AG10803 (cell line): ENCODE data around the gene TMEM205.
"Not testable (repeated sequence)": the region's sequence is repeated elsewhere in the genome, so short reads cannot be mapped to it uniquely, and the experiment has no call there.

ENCODE experiments used
- DNase-seq: peaks from one replicate; pipeline ENCODE4 v3.0.0; 2010; ENCODE audit warnings: low read depth
- H3K4me3 ChIP-seq: 2 replicates; pipeline ENCODE4 v1.5.1; 2011; ENCODE audit warnings: mild to moderate bottlenecking, low read length, control low read depth
- TF ChIP-seq, protein P1 (sequence below): conservative IDR thresholded peaks from 2 replicates; pipeline ENCODE4 v1.5.1; 2011; ENCODE audit warnings: mild to moderate bottlenecking, low read length, control low read depth, inconsistent platforms

TMEM205 gene

DNA sequence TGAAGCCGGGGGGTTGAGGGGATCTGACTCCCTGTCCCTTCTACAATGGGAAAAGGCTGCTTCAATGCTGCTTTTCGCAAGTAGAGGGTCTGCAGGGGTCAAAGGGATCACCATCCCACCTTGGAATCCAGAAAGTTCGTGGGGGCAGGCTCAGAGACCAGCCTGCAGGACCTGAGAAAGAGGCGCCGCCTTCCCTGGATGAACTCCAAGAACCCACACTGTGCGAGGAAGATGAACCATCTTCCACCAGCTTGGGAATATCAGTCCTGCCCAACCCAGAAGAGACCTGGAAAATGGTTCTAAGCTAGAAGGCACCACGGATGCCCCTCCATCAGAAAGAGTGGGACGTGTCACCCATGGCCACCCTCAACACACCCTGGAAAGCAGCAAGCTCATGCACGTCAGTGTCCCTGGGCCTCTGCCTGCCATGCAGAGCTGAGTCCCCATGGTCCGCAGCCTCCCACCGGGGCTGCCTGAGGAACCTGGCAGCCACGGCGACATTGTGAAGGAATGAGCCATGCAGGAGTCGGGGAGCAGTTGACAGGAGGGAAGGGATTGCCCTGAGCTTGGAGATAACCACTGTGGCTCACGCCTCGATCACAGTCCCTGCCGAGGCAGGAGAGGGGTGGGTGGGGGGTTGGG is 21.2 kb downstream of the TMEM205 start:
- no peak overlapping the region for H3K4me3 ChIP-seq
- no peak for DNase-seq
- TF ChIP-seq, protein P1, sequence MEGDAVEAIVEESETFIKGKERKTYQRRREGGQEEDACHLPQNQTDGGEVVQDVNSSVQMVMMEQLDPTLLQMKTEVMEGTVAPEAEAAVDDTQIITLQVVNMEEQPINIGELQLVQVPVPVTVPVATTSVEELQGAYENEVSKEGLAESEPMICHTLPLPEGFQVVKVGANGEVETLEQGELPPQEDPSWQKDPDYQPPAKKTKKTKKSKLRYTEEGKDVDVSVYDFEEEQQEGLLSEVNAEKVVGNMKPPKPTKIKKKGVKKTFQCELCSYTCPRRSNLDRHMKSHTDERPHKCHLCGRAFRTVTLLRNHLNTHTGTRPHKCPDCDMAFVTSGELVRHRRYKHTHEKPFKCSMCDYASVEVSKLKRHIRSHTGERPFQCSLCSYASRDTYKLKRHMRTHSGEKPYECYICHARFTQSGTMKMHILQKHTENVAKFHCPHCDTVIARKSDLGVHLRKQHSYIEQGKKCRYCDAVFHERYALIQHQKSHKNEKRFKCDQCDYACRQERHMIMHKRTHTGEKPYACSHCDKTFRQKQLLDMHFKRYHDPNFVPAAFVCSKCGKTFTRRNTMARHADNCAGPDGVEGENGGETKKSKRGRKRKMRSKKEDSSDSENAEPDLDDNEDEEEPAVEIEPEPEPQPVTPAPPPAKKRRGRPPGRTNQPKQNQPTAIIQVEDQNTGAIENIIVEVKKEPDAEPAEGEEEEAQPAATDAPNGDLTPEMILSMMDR, result no peak

DNA sequence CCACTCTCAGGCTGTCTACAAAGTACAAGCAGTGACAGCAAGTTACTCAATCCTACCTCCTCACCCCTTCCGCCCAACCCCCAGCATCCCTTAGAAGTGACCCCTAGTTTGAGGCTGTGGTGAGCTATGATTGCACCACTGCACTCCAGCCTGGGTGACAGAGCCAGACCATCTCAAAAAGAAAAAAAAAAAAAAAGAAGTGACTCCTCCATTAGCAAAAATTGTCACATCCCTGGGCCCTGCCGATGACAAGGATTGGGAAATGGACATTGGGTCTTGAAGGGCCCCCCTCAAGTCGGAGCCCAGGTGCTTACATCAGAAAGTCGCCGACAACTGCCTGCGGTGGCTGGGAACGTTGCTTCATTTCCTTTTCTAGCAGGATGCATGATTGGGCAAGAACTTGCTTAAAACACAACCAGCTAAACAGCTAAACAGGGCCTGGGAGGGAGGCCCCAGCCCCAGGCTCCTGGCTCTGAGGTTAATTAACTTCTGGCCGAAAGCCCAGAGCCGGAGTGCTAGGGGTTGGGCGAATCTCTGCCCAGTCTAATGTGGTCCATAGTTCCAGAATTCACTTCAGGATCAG is 21.9 kb downstream of the TMEM205 start:
- H3K4me3 ChIP-seq, result peak overlapping the region; percentile 18
- TF ChIP-seq, protein P1, result no peak
- peak; percentile 97 for DNase-seq

DNA sequence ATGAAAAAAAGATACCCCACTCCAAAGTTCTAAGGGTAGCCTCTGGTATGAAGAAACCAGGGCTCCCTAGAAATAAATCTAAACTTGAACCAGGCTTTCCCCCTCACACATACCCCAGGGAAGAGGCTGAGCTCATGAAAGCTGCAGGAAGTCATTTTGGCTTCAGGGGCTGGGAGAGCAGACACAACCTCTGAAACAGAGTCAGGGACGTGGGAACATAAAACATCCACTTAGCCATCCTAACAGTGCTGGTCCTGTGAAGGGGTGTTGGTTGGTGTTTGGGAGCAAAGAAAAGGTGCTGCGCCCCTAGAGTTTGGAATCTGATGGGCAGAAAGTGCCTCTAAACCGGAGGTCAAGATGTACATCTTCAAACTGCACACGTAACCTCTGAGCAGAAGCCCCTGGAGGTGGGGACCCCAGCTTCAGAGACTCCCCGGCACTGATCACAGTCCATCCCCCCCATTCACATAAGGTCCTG is 22.4 kb downstream of the TMEM205 start:
- no peak for DNase-seq
- TF ChIP-seq, protein P1, result no peak
- peak overlapping the region; percentile 18 for H3K4me3 ChIP-seq

DNA sequence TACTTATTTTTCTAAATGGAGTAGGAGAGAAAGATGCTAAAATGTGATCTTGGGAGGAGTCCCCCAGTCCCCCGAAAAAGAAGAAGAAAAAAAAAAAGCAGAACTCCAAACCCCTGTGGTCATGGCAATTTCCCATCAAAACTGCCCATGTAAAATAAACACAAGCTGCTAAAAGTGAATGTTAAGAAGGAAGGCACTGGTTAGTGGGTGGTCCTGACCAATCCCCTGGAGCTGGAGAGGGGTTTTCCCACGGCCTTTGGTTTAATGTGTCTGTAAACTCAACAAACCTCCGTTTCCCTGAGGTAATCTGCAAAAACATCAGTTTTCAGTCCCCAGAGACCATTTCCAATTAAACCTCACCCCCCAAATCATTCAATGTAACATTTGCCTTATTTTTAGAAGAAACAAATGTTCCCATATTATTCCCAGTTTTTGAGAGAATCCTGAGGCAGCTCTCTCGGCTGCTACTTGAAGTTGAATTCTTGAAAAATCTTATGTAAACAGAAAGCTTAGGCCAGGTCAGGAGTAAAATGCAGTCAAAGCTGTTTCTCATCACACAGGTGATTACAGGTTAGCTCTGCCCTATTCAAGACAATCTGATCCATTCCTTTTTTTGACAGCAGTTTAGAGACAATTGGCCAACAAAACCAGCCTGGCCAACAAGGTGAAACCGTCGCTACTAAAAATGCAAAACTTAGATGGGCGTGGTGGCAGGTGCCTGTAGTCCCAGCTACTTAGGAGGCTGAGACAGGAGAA is 23.6 kb downstream of the TMEM205 start:
- DNase-seq, result no peak
- TF ChIP-seq, protein P1, result no peak
- no peak overlapping the region for H3K4me3 ChIP-seq

DNA sequence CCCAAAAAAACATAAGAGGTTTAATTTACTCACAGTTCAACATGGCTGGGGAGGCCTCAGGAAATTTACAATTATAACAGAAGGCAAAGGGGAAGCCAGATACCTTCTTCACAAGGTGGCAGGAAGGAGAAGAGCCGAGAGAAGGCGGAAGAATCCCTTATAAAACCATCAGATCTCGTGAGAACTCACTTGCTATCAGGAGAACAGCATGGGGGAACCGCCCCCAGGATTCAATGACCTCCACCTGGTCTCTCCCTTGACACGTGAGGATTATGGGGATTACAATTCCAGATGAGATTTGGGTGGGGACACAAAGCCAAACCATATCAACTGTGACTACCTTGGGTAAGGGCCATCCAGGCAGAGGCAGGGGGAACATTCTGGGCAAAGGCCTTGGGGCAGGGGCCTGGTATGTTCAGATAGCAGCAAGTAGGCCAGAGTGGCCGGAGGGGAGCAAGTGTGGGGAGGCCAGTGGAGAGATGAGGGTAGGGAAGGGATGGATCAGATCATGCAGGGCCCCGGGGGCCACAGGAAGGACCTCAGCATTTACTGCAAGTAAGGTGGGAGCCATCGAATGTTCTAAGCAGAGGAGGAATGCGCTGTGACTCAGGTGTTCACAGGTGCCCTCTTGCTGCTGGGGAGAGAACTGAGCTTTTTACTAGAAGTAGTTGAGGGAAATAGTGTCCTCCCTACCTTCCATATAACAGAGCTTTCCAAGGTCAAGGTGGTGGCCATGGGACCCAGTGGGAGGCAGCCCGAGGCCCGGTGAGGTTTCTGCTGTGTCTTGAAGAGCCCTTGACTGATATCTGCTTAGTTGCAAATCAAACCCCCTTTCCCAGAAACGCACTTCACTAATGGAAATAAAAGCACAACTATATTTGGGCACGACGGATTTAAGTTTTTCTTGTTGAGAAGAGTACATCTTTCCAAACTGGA is 24.6 kb downstream of the TMEM205 start:
- no peak for DNase-seq
- H3K4me3 ChIP-seq, result no peak overlapping the region
- TF ChIP-seq, protein P1, result no peak

DNA sequence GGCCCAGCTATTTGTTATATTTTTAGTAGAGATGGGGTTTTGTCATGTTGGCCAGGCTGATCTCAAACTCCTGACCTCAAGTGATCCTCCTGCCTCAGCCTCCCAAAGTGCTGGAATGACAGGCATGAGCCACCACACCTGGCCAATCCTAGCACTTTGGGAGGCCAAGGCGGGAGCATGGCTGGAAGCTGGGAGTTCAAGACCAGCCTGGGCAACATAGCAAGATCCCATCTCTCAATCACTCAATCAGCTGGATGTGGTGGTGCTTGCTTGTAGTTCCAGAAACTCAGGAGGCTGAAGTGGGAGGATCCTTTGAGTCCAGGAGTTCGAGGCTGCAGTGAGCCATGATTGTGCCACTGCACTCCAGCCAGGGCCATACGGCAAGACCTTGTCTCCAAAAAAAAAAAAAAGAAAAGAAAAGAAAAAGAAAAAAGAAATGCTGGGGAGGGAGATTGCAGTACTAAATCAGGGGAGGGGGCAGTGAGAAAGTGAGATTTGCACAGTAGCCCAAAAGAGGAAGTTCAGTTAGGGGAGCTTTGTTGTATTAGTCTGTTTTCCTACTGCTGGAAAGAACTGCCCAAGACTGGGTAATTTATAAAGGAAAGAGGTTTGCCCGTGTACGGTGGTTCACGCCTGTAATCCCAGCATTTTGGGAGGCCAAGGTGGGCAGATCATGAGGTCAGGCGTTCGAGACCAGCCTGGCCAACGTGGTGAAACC is 25.6 kb downstream of the TMEM205 start:
- DNase-seq, H3K4me3 ChIP-seq: not testable (repeated sequence)
